Measurements from ENCODE around the gene ZNF648.

ZNF648 gene

GRCh38 chr1:182080040-182080439, 18.5 kb upstream of the ZNF648 start:
- Histone ChIP-seq H3K4me3 (ENCODE audit: low read depth in 1 of 2, low read length in 2 of 2) (no peak overlapping the region), H3K36me3 (ENCODE audit: insufficient read depth, low read length) (no peaks in the 10 kb centered on the region), H3K9me3 (ENCODE audit: insufficient read depth, low read length, severe bottlenecking) (no peaks in the 10 kb centered on the region), H4K20me1 (ENCODE audit: insufficient read depth, low read length) (no peaks in the 10 kb centered on the region), H3K27ac (ENCODE audit: low read length) (no peak overlapping the region), H3K4me2 (ENCODE audit: insufficient read depth, low read length) (no peak overlapping the region), H3K79me2 (ENCODE audit: insufficient read depth, low read length) (no peaks in the 10 kb centered on the region), H2AFZ (ENCODE audit: low read depth, low read length) (no peak overlapping the region), H3K9ac (ENCODE audit: low read depth, low read length) (no peak overlapping the region), H3K4me1 (ENCODE audit: insufficient read depth, low read length) (peaks cover 5% of the 10 kb centered on the region), H3K27me3 (ENCODE audit: insufficient read depth, low read length, poor library complexity) (peaks cover 3% of the 10 kb centered on the region)
- ATAC-seq (ENCODE audit: insufficient read depth, low read depth) (no peak), DNase-seq (no peak)
- no peak for TF ChIP-seq CTCF (IDR thresholded peaks at IDR 0.05; ENCODE audit: borderline replicate concordance, extremely low read depth, low read length, poor library complexity, severe bottlenecking)

- DNase-seq (no peak), ATAC-seq (ENCODE audit: insufficient read depth, low read depth) (no peak)
- H3K27me3 ChIP-seq (ENCODE audit: insufficient read depth, low read length, poor library complexity): peaks cover 30% of the 10 kb centered on the region
- no peak overlapping the region for H2AFZ ChIP-seq (ENCODE audit: low read depth, low read length)
- no peaks in the 10 kb centered on the region for H3K36me3 ChIP-seq (ENCODE audit: insufficient read depth, low read length)
- no peaks in the 10 kb centered on the region for H3K9me3 ChIP-seq (ENCODE audit: insufficient read depth, low read length, severe bottlenecking)
- H3K4me1 ChIP-seq (ENCODE audit: insufficient read depth, low read length): no peaks in the 10 kb centered on the region
- TF ChIP-seq EZH2 (IDR thresholded peaks at IDR 0.05; ENCODE audit: borderline replicate concordance, low read depth, low read length, severe bottlenecking): no peak
- no peak for TF ChIP-seq CTCF (IDR thresholded peaks at IDR 0.05; ENCODE audit: borderline replicate concordance, extremely low read depth, low read length, poor library complexity, severe bottlenecking)
- H3K4me3 ChIP-seq (ENCODE audit: low read depth in 1 of 2, low read length in 2 of 2): no peak overlapping the region
- no peaks in the 10 kb centered on the region for H3K79me2 ChIP-seq (ENCODE audit: insufficient read depth, low read length)
- H3K27ac ChIP-seq (ENCODE audit: low read length): no peak overlapping the region
- no peaks in the 10 kb centered on the region for H4K20me1 ChIP-seq (ENCODE audit: insufficient read depth, low read length)
- H3K4me2 ChIP-seq (ENCODE audit: insufficient read depth, low read length): no peak overlapping the region
- H3K9ac ChIP-seq (ENCODE audit: low read depth, low read length): no peak overlapping the region
Measured at GRCh38 chr1:182071924-182072323, 10.4 kb upstream of the ZNF648 start.

GRCh38 chr1:182069028-182069466, 7.5 kb upstream of the ZNF648 start:
- no peak overlapping the region for H2AFZ ChIP-seq (ENCODE audit: low read depth, low read length)
- no peak overlapping the region for H3K27ac ChIP-seq (ENCODE audit: low read length)
- no peak overlapping the region for H3K9ac ChIP-seq (ENCODE audit: low read depth, low read length)
- DNase-seq (peak; percentile 52), ATAC-seq (ENCODE audit: insufficient read depth, low read depth) (peak; percentile 82)
- no peak overlapping the region for H3K4me3 ChIP-seq (ENCODE audit: low read depth in 1 of 2, low read length in 2 of 2)
- H3K27me3 ChIP-seq (ENCODE audit: insufficient read depth, low read length, poor library complexity): peaks cover 30% of the 10 kb centered on the region
- TF ChIP-seq EZH2 (IDR thresholded peaks at IDR 0.05; ENCODE audit: borderline replicate concordance, low read depth, low read length, severe bottlenecking) (no peak), CTCF (IDR thresholded peaks at IDR 0.05; ENCODE audit: borderline replicate concordance, extremely low read depth, low read length, poor library complexity, severe bottlenecking) (peak; percentile 79)
- H3K4me1 ChIP-seq (ENCODE audit: insufficient read depth, low read length): no peaks in the 10 kb centered on the region
- no peaks in the 10 kb centered on the region for H3K9me3 ChIP-seq (ENCODE audit: insufficient read depth, low read length, severe bottlenecking)
- no peak overlapping the region for H3K4me2 ChIP-seq (ENCODE audit: insufficient read depth, low read length)
- H3K79me2 ChIP-seq (ENCODE audit: insufficient read depth, low read length): no peaks in the 10 kb centered on the region
- H4K20me1 ChIP-seq (ENCODE audit: insufficient read depth, low read length): no peaks in the 10 kb centered on the region
- H3K36me3 ChIP-seq (ENCODE audit: insufficient read depth, low read length): no peaks in the 10 kb centered on the region

GRCh38 chr1:182066934-182067333, 5.4 kb upstream of the ZNF648 start:
- Histone ChIP-seq H3K9me3 (ENCODE audit: insufficient read depth, low read length, severe bottlenecking) (no peaks in the 10 kb centered on the region), H3K79me2 (ENCODE audit: insufficient read depth, low read length) (no peaks in the 10 kb centered on the region), H2AFZ (ENCODE audit: low read depth, low read length) (no peak overlapping the region), H3K27me3 (ENCODE audit: insufficient read depth, low read length, poor library complexity) (peaks cover 10% of the 10 kb centered on the region), H3K4me1 (ENCODE audit: insufficient read depth, low read length) (no peaks in the 10 kb centered on the region), H4K20me1 (ENCODE audit: insufficient read depth, low read length) (no peaks in the 10 kb centered on the region), H3K27ac (ENCODE audit: low read length) (no peak overlapping the region), H3K9ac (ENCODE audit: low read depth, low read length) (no peak overlapping the region), H3K4me2 (ENCODE audit: insufficient read depth, low read length) (no peak overlapping the region), H3K36me3 (ENCODE audit: insufficient read depth, low read length) (no peaks in the 10 kb centered on the region), H3K4me3 (ENCODE audit: low read depth in 1 of 2, low read length in 2 of 2) (no peak overlapping the region)
- no peak for TF ChIP-seq CTCF (IDR thresholded peaks at IDR 0.05; ENCODE audit: borderline replicate concordance, extremely low read depth, low read length, poor library complexity, severe bottlenecking)
- TF ChIP-seq EZH2 (IDR thresholded peaks at IDR 0.05; ENCODE audit: borderline replicate concordance, low read depth, low read length, severe bottlenecking): no peak
- ATAC-seq (ENCODE audit: insufficient read depth, low read depth): no peak
- DNase-seq: no peak
